Measurements from ENCODE around the gene BOLA1. TPM values are rescaled to one million over a fixed set of nuclear protein-coding genes. Genes with fewer than 3 reads are reported as not detected.
"Not testable (repeated sequence)": the region's sequence is repeated elsewhere in the genome, so short reads cannot be mapped to it uniquely, and the experiment has no call there.

BOLA1 gene
- total RNA-seq, 1 donor from 2014 or later: 6.3 TPM

DNA sequence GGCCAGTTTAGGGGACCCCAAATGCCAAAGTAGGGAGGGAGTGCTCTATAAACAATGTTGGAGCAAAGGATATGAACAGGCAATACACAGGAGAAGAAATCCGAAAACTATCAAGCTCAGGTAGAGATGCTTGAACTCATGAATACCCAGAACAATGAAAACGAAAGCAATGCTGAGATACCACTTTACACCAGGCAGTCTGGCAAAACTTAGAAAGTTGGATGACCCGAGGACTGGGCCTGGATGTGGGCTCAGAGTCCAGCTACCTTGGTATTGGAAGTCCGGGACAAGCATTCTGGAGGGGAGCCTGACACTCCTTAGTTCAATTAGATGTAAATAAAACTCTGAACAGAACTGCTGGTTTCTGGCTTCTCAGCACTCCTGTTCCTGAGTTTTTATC lies 26.3 kb upstream of the BOLA1 start:
- not testable (repeated sequence) for H3K4me3 ChIP-seq (ENCODE audit: low read length in 3 of 3); H3K27ac ChIP-seq (ENCODE audit: low read depth, low read length); H3K9ac ChIP-seq (ENCODE audit: low read depth in 1 of 3, low read length in 3 of 3); H3K36me3 ChIP-seq (ENCODE audit: control insufficient read depth in 3 of 3, insufficient read depth in 3 of 3, low read length in 3 of 3); H3K27me3 ChIP-seq (ENCODE audit: control insufficient read depth in 3 of 3, insufficient read depth in 3 of 3, low read length in 3 of 3); H3K9me3 ChIP-seq (ENCODE audit: control insufficient read depth in 3 of 3, low read length in 3 of 3)
- peaks cover 7 to 10% (median 9%) of the 10 kb centered on the region in 3 donors for H3K4me1 ChIP-seq (ENCODE audit: control insufficient read depth in 3 of 3, insufficient read depth in 3 of 3, low read length in 3 of 3)

DNA sequence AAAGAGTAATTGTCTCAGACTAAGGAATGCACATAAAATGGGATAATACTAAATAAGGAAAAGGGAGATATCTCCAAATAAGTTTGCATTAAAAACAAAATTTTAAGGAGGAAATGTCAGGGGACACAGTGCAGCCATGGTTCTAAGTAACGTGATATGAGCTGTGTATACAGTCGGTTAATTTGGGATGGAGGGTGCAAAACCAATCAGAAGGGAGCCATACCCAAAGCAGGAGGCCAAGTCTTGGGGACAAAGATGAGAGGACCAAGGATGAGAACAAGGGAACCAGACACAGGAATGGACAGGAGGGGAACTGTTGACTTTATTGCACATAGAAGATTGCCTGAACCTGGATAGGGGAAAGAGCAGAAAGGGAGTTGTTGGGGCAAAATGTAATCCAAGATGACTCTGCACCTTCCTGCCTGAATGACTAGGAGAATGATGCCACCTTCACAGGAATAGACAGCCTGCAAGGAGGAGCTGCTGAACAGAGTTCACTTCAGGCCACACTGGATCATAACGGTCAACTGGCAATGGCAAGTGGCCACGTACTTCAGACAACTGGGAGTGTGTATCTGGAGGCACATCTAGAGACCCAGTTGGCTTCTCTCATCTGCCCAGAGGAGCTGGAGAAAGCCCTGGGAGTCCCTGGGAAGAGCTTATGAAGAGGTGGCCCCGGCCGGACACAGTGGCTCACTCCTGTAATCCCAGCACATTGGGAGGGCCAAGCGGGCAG lies 22.0 kb upstream of the BOLA1 start:
- peaks cover 7 to 11% (median 11%) of the 10 kb centered on the region in 3 donors for H3K4me1 ChIP-seq (ENCODE audit: control insufficient read depth in 3 of 3, insufficient read depth in 3 of 3, low read length in 3 of 3)
- H3K27me3 ChIP-seq (ENCODE audit: control insufficient read depth in 3 of 3, insufficient read depth in 3 of 3, low read length in 3 of 3): no peaks in the 10 kb centered on the region
- no peak overlapping the region for H3K4me3 ChIP-seq (ENCODE audit: low read length in 3 of 3)
- no peak overlapping the region for H3K9ac ChIP-seq (ENCODE audit: low read depth in 1 of 3, low read length in 3 of 3)
- H3K36me3 ChIP-seq (ENCODE audit: control insufficient read depth in 3 of 3, insufficient read depth in 3 of 3, low read length in 3 of 3): no peaks in the 10 kb centered on the region
- no peaks in the 10 kb centered on the region for H3K9me3 ChIP-seq (ENCODE audit: control insufficient read depth in 3 of 3, low read length in 3 of 3)
- H3K27ac ChIP-seq (ENCODE audit: low read depth, low read length): no peak overlapping the region

DNA sequence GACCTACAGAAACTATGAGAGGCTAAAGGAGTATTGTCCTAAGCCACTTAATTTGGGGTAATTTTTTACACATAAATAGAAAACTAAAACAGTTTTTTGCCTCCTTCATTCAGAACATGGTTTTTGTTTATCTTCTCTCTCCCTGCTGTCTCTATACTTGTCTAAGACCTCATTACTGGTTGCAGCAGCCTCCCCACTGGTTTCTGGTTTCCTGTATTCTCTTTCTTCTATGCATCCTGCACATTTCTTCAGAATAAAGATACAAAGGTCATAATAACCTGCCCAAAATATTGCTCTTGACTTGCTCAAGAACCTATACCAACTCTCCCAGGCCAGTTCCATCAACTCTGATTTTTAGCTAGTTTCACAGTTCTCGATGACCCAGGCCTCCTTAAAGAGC lies 19.8 kb upstream of the BOLA1 start:
- H3K4me1 ChIP-seq (ENCODE audit: control insufficient read depth in 3 of 3, insufficient read depth in 3 of 3, low read length in 3 of 3): peaks cover 18 to 22% (median 21%) of the 10 kb centered on the region in 3 donors
- H3K27ac ChIP-seq (ENCODE audit: low read depth, low read length): no peak overlapping the region
- H3K36me3 ChIP-seq (ENCODE audit: control insufficient read depth in 3 of 3, insufficient read depth in 3 of 3, low read length in 3 of 3): no peaks in the 10 kb centered on the region
- no peaks in the 10 kb centered on the region for H3K9me3 ChIP-seq (ENCODE audit: control insufficient read depth in 3 of 3, low read length in 3 of 3)
- H3K27me3 ChIP-seq (ENCODE audit: control insufficient read depth in 3 of 3, insufficient read depth in 3 of 3, low read length in 3 of 3): no peaks in the 10 kb centered on the region
- H3K4me3 ChIP-seq (ENCODE audit: low read length in 3 of 3): no peak overlapping the region
- H3K9ac ChIP-seq (ENCODE audit: low read depth in 1 of 3, low read length in 3 of 3): no peak overlapping the region

DNA sequence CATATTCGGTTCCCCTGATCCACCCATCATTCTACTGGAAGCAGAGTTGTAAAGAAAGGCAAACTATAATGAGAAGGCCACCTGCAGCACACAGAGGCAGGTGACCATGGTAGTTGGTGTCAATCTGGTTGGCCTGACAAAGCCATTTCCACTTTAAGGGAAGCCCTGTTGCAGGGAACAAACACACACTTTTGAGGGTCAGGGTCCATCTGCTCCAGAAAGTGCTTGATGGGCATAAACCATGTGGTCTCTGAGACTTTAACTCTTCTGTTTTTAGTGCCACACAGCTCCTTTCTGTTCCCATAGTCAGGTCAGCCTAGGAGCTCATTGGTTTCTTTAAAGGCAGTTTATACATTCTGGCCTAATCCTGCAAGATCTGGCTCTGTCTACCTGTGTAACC lies 17.5 kb upstream of the BOLA1 start:
- H3K27me3 ChIP-seq (ENCODE audit: control insufficient read depth in 3 of 3, insufficient read depth in 3 of 3, low read length in 3 of 3): no peaks in the 10 kb centered on the region
- H3K36me3 ChIP-seq (ENCODE audit: control insufficient read depth in 3 of 3, insufficient read depth in 3 of 3, low read length in 3 of 3): no peaks in the 10 kb centered on the region
- H3K4me1 ChIP-seq (ENCODE audit: control insufficient read depth in 3 of 3, insufficient read depth in 3 of 3, low read length in 3 of 3): peaks cover 26 to 30% (median 30%) of the 10 kb centered on the region in 3 donors
- no peak overlapping the region for H3K4me3 ChIP-seq (ENCODE audit: low read length in 3 of 3)
- H3K9me3 ChIP-seq (ENCODE audit: control insufficient read depth in 3 of 3, low read length in 3 of 3): no peaks in the 10 kb centered on the region
- H3K27ac ChIP-seq (ENCODE audit: low read depth, low read length): no peak overlapping the region
- H3K9ac ChIP-seq (ENCODE audit: low read depth in 1 of 3, low read length in 3 of 3): no peak overlapping the region

DNA sequence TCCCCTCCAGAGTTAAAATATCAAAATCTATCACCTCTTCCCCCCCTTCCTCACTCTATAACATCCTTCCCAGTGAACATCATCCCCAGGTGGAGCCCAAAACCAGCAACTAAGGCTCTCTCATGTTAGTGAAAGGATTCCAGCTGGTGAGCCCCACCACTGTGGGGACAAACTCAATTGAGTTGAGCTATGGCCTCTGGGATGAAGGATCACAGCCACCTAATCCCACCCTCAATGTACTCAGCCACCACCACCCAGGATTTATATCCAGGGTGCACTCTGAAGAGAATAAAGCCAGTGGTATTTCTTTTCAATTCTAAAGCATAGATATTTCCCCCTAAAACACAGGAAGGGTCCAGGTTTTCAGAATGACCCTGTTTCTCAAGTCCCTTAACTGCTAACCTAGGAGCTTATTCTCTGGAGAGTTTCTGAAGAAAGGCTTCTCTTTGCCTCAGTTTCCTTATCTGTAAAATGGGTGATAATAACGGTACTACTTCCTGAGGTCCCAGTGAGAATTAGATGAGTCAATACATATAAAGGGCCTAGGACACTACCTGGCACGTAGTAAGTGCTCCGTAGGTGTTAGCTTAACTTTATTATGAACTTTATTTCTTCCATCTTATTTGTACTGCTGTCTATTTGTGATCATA lies 15.6 kb upstream of the BOLA1 start:
- no peaks in the 10 kb centered on the region for H3K36me3 ChIP-seq (ENCODE audit: control insufficient read depth in 3 of 3, insufficient read depth in 3 of 3, low read length in 3 of 3)
- H3K27ac ChIP-seq (ENCODE audit: low read depth, low read length): no peak overlapping the region
- H3K9ac ChIP-seq (ENCODE audit: low read depth in 1 of 3, low read length in 3 of 3): no peak overlapping the region
- peaks cover 21 to 24% (median 23%) of the 10 kb centered on the region in 3 donors for H3K4me1 ChIP-seq (ENCODE audit: control insufficient read depth in 3 of 3, insufficient read depth in 3 of 3, low read length in 3 of 3)
- peak overlapping the region in 1 of 3 donors; percentile 14 for H3K4me3 ChIP-seq (ENCODE audit: low read length in 3 of 3)
- H3K27me3 ChIP-seq (ENCODE audit: control insufficient read depth in 3 of 3, insufficient read depth in 3 of 3, low read length in 3 of 3): no peaks in the 10 kb centered on the region
- H3K9me3 ChIP-seq (ENCODE audit: control insufficient read depth in 3 of 3, low read length in 3 of 3): no peaks in the 10 kb centered on the region

DNA sequence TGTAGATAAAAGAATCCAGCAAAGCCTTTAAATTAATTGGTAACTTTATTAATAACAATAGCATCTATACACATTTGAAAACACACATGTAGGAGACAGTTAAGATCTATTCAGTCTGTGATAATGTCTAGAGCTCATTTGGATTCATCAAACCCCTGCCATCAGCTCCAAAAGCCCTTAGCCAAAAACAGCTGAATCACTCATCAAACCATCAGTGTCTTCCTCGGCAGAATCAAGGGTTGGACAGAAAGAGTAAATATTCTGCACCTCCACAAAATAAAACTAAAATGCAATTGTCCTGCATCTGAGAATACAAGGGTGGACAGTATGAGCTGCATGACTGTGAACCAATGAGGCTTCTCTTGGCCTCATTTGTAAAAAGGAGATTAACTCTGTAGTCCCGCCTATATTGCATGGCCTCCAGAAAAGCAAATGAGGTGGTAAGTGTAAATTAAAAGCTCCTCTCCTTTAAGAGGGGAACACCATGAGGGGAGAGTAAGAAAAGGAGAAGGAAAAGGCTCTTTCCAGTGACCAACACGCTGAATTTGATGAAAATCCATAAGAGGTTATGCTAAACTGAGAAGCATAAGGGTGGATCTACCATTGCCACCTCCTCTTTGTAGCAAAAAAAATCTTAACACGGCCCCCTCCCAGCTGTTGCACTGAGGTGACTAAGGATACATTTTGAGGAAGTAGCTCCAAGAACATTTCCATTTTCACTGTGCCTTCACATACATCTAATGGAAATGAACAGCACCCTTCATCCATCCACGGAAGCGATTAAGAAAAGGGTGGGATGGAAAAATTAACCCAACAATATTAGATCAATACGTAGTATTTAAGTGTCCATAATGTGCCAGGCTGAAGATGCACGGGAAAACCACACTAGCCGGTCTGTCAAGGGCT lies 14.7 kb upstream of the BOLA1 start:
- no peaks in the 10 kb centered on the region for H3K36me3 ChIP-seq (ENCODE audit: control insufficient read depth in 3 of 3, insufficient read depth in 3 of 3, low read length in 3 of 3)
- H3K27me3 ChIP-seq (ENCODE audit: control insufficient read depth in 3 of 3, insufficient read depth in 3 of 3, low read length in 3 of 3): no peaks in the 10 kb centered on the region
- peak overlapping the region; percentile 76 to 92 (median 86) for H3K9ac ChIP-seq (ENCODE audit: low read depth in 1 of 3, low read length in 3 of 3)
- peak overlapping the region; percentile 77 to 95 (median 88) for H3K4me3 ChIP-seq (ENCODE audit: low read length in 3 of 3)
- peaks cover 19 to 26% (median 26%) of the 10 kb centered on the region in 3 donors for H3K4me1 ChIP-seq (ENCODE audit: control insufficient read depth in 3 of 3, insufficient read depth in 3 of 3, low read length in 3 of 3)
- no peaks in the 10 kb centered on the region for H3K9me3 ChIP-seq (ENCODE audit: control insufficient read depth in 3 of 3, low read length in 3 of 3)
- H3K27ac ChIP-seq (ENCODE audit: low read depth, low read length): peak overlapping the region; percentile 97

DNA sequence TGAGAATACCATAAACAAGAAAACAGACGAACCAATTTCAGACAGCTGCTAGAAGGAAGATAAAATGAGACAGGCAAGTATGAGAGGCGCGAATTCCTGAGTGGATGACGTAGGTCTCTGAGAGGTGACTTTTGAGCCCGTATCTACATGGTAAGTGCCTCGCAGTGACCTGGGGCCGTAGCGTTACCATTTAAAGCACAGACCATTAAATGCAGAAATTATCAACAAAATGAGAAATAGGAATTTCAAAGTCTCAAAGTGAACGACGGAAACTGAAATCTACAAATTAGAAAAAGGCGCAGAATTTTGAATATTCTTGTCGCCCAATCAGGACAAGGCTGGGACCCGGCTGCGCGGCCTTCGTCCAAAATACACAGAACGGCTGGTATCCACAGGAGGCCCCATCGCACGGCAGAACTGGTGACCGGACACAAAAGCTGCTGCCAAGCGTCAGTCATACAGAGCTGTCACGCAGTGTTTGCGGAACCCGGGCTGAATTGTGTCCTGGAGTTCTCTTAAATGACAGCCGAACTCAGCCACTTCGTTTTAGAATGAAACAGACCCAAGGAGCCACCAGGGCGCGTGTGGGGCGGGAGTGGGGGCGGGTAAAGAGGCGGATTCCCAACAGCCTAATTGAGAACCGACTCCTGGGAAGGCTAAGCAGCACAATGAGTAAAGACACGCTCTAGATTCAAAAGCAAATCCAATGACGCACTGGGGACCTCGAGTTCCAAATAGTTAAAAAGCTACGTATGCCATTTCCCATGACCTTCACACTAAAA lies 13.8 kb upstream of the BOLA1 start:
- H3K27ac ChIP-seq (ENCODE audit: low read depth, low read length): peak overlapping the region; percentile 97
- no peaks in the 10 kb centered on the region for H3K9me3 ChIP-seq (ENCODE audit: control insufficient read depth in 3 of 3, low read length in 3 of 3)
- peak overlapping the region; percentile 77 to 95 (median 88) for H3K4me3 ChIP-seq (ENCODE audit: low read length in 3 of 3)
- no peaks in the 10 kb centered on the region for H3K27me3 ChIP-seq (ENCODE audit: control insufficient read depth in 3 of 3, insufficient read depth in 3 of 3, low read length in 3 of 3)
- no peaks in the 10 kb centered on the region for H3K36me3 ChIP-seq (ENCODE audit: control insufficient read depth in 3 of 3, insufficient read depth in 3 of 3, low read length in 3 of 3)
- peak overlapping the region; percentile 76 to 92 (median 86) for H3K9ac ChIP-seq (ENCODE audit: low read depth in 1 of 3, low read length in 3 of 3)
- H3K4me1 ChIP-seq (ENCODE audit: control insufficient read depth in 3 of 3, insufficient read depth in 3 of 3, low read length in 3 of 3): peaks cover 19 to 26% (median 26%) of the 10 kb centered on the region in 3 donors

DNA sequence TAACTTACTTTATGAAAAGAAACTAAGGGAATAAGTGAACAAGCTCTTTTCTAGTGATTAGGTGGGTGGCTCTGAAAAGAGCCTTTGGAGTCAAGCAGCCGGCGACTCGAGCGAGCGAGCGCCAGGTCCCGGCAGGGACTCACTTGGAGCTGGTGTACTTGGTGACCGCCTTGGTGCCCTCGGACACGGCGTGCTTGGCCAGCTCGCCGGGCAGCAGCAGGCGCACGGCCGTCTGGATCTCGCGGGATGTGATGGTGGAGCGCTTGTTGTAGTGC lies 13.3 kb upstream of the BOLA1 start:
- H3K4me1 ChIP-seq (ENCODE audit: control insufficient read depth in 3 of 3, insufficient read depth in 3 of 3, low read length in 3 of 3): peaks cover 19 to 26% (median 26%) of the 10 kb centered on the region in 3 donors
- H3K27ac ChIP-seq (ENCODE audit: low read depth, low read length): peak overlapping the region; percentile 97
- not testable (repeated sequence) for H3K27me3 ChIP-seq (ENCODE audit: control insufficient read depth in 3 of 3, insufficient read depth in 3 of 3, low read length in 3 of 3)

DNA sequence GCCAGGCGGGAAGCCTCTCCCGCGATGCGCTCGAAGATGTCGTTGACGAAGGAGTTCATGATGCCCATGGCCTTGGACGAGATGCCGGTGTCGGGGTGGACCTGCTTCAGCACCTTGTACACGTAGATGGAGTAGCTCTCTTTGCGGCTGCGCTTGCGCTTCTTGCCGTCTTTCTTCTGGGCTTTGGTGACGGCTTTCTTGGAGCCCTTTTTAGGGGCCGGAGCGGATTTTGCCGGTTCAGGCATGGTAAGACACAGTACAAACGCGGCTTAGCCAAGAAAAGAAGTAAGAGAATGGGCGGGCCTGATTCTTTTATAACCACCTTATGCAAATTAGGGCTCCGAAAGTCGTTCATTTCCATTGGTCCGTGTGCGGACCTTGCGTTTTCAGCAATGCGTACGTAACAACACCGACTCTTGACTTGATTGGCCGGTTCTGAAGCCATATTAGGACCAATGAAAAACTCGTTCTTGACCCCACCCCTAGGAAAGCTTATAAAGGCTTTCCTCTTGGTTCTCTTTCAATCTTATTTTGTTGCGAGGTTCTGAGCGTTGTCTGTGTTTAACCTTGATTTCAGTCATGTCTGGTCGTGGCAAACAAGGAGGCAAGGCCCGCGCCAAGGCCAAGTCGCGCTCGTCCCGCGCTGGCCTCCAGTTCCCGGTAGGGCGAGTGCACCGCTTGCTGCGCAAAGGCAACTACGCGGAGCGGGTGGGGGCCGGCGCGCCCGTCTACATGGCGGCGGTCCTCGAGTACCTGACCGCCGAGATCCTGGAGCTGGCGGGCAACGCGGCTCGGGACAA lies 12.8 kb upstream of the BOLA1 start:
- Histone ChIP-seq H3K4me3 (ENCODE audit: low read length in 3 of 3) (peak overlapping the region; percentile 77 to 95 (median 88)), H3K4me1 (ENCODE audit: control insufficient read depth in 3 of 3, insufficient read depth in 3 of 3, low read length in 3 of 3) (peaks cover 19 to 26% (median 26%) of the 10 kb centered on the region in 3 donors), H3K9ac (ENCODE audit: low read depth in 1 of 3, low read length in 3 of 3) (peak overlapping the region; percentile 83 to 87 (median 86)), H3K27ac (ENCODE audit: low read depth, low read length) (peak overlapping the region; percentile 97), H3K27me3 (ENCODE audit: control insufficient read depth in 3 of 3, insufficient read depth in 3 of 3, low read length in 3 of 3) (no peaks in the 10 kb centered on the region), H3K9me3 (ENCODE audit: control insufficient read depth in 3 of 3, low read length in 3 of 3) (no peaks in the 10 kb centered on the region), H3K36me3 (ENCODE audit: control insufficient read depth in 3 of 3, insufficient read depth in 3 of 3, low read length in 3 of 3) (no peaks in the 10 kb centered on the region)

More for the DNA sequence above, 13.3 kb upstream of the BOLA1 start:
- H3K36me3 ChIP-seq (ENCODE audit: control insufficient read depth in 3 of 3, insufficient read depth in 3 of 3, low read length in 3 of 3); H3K9me3 ChIP-seq (ENCODE audit: control insufficient read depth in 3 of 3, low read length in 3 of 3): not testable (repeated sequence)
- Histone ChIP-seq H3K4me3 (ENCODE audit: low read length in 3 of 3) (peak overlapping the region; percentile 77 to 95 (median 88)), H3K9ac (ENCODE audit: low read depth in 1 of 3, low read length in 3 of 3) (peak overlapping the region; percentile 76 to 92 (median 86))
